GM12892 (cell line): ENCODE data around the gene TF.

Experiments
- POLR2A ChIP-seq: IDR thresholded peaks from 2 replicates; pipeline ENCODE4 v1.6.1; 2011; ENCODE audit warnings: low read depth, low read length, control low read depth
- POLR2AphosphoS5 ChIP-seq: IDR thresholded peaks from 2 replicates; pipeline ENCODE4 v1.6.1; 2011; ENCODE audit warnings: low read depth, low read length, control low read depth

DNA sequence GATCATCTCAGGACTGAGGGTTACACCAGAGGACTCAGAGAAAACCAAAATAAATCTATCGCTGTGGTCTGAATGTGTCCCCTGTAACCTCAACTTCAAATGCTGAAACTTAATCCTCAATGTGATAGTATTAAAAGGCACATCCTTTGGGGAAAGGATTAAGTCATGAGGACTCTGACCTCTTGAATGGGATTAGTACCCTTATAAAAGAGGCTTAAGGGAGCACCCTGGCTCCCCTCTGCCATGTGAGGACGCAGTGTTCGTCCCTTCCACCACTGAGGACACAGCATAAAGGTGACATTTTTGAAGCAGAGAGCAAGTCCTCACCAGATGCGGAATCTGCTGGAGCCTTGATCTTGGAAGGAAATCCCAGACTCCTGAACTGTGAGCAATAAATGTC, 98.9 kb downstream of the TF start:
- TF ChIP-seq POLR2AphosphoS5 (no peak), POLR2A (no peak)
